ENCODE measurements around the gene CABLES1.

DNA sequence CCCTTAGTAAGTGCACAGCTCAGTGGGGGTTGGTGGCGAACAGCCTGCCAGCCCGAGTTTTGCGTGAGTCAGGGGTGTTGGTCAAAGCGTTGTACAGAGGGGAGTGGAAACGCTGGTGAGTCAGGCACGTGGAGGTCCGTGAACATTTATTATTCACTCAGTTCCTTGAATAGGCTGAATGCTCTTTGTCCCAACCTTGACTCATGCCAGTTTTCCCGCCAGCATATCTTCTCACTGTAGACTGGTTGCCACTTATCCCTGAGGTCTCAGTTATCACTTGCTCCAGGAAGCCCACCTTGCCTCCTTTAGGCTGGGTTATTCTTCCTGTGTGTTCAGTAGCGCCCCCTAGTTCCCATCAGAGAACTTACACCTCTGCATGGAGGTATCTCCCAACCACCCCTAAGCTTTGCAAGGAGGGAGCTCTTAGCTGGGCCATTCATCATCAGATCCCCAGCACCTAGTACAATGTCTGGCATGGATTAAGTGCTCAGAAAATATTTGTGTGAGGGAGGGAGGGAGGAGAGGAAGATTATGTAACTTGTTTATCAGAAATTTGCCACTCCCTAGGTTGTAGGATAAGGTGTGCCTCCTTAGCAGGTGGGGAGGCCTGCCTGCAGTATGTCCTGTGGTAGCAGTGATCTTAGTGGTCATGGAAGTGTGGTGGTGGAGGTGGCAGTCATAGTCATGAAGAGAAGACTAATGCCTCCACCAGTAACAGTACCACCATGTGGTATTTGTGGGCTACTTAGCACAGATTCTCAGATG, 72.1 kb downstream of the CABLES1 start:
- TF ChIP-seq CTCF (IDR thresholded peaks at IDR 0.05) (no peak), POLR2A (IDR thresholded peaks at IDR 0.05) (no peak)

Data from testis (tissue), 2 donors.